ENCODE measurements around the gene TEX264.

Gene TEX264

GRCh38 chr3:51702156-51702555 is 31.1 kb downstream of the TEX264 start:
- no peak for DNase-seq

GRCh38 chr3:51703068-51703760 is 32.2 kb downstream of the TEX264 start:
- DNase-seq = no peak

GRCh38 chr3:51703761-51704510 is 32.9 kb downstream of the TEX264 start:
- no peak for DNase-seq

GRCh38 chr3:51704511-51704950 is 33.5 kb downstream of the TEX264 start:
- DNase-seq = no peak

- no peak for DNase-seq
These were observed 34.4 kb downstream of the TEX264 start for GRCh38 chr3:51705276-51706020.

GRCh38 chr3:51706021-51706485 is 35.0 kb downstream of the TEX264 start:
- no peak for DNase-seq

GRCh38 chr3:51706788-51707731 is 36.0 kb downstream of the TEX264 start, which contains the start of gene GRM2:
TSS of gene GRM2 (plus strand) at chr3:51707068. CDS start at chr3:51708984, 1,916 bp downstream.
- DNase-seq = no peak

GRCh38 chr3:51708216-51708845 is 37.3 kb downstream of the TEX264 start:
- DNase-seq = no peak

GRCh38 chr3:51709004-51709420 is 38.0 kb downstream of the TEX264 start:
- DNase-seq = no peak

GRCh38 chr3:51709675-51710074 is 38.6 kb downstream of the TEX264 start:
- no peak for DNase-seq

- DNase-seq = no peak
These were observed 39.7 kb downstream of the TEX264 start for GRCh38 chr3:51710631-51711351.

- no peak for DNase-seq
These were observed 40.4 kb downstream of the TEX264 start for GRCh38 chr3:51711352-51712037.

- DNase-seq = no peak
These were observed 41.0 kb downstream of the TEX264 start for GRCh38 chr3:51712038-51712420.

GRCh38 chr3:51712511-51712931 is 41.5 kb downstream of the TEX264 start:
- no peak for DNase-seq

- no peak for DNase-seq
These were observed 41.9 kb downstream of the TEX264 start for GRCh38 chr3:51712963-51713362.

- no peak for DNase-seq
These were observed 44.4 kb downstream of the TEX264 start for GRCh38 chr3:51715231-51715976.

GRCh38 chr3:51715977-51716294 is 44.9 kb downstream of the TEX264 start:
- DNase-seq = no peak

- no peak for DNase-seq
These were observed 45.8 kb downstream of the TEX264 start for GRCh38 chr3:51716805-51717204.

GRCh38 chr3:51717446-51717845 is 46.4 kb downstream of the TEX264 start:
- DNase-seq = no peak

GRCh38 chr3:51717947-51718346 is 46.9 kb downstream of the TEX264 start:
- DNase-seq = no peak
